HG02840 (cell line): Measurements from ENCODE around the gene TMEM131L.
A peak's percentile ranks its signal among the peaks of the same experiment; 100 is the strongest.
"Not testable (repeated sequence)": the region's sequence is repeated elsewhere in the genome, so short reads cannot be mapped to it uniquely, and the experiment has no call there.

ENCODE experiments used
- ATAC-seq: cut with Tn5 transposase; IDR thresholded peaks from one replicate; pipeline ENCODE4 v1.9.1; 2021; ENCODE audit warnings: mild to moderate bottlenecking, moderate library complexity, moderate number of reproducible peaks; ENCODE audit not compliant: unreplicated experiment, low FRiP score

TMEM131L gene

GRCh38 chr4:153466081-153466948 is at the start of gene TMEM131L:
TSS of gene TMEM131L (plus strand) at chr4:153466360. CDS start at chr4:153466398, 38 bp downstream.
- peak; percentile 44 for ATAC-seq

GRCh38 chr4:153416456-153416855 is 49.7 kb upstream of the TMEM131L start:
- ATAC-seq = not testable (repeated sequence)

GRCh38 chr4:153418121-153418520 is 48.0 kb upstream of the TMEM131L start:
- ATAC-seq = no peak

- ATAC-seq = no peak
Measured at GRCh38 chr4:153418558-153418957, 47.6 kb upstream of the TMEM131L start.

- ATAC-seq = no peak
Measured at GRCh38 chr4:153419029-153419428, 47.1 kb upstream of the TMEM131L start.

- ATAC-seq = no peak
Measured at GRCh38 chr4:153419673-153420278, 46.4 kb upstream of the TMEM131L start.

- no peak for ATAC-seq
Measured at GRCh38 chr4:153420361-153420760, 45.8 kb upstream of the TMEM131L start.

GRCh38 chr4:153421941-153422340 is 44.2 kb upstream of the TMEM131L start:
- no peak for ATAC-seq

- no peak for ATAC-seq
Measured at GRCh38 chr4:153426207-153426885, 39.8 kb upstream of the TMEM131L start.

- no peak for ATAC-seq
Measured at GRCh38 chr4:153427363-153428071, 38.6 kb upstream of the TMEM131L start.

- ATAC-seq = no peak
Measured at GRCh38 chr4:153428941-153429475, 37.2 kb upstream of the TMEM131L start.

GRCh38 chr4:153432965-153433753 is 33.0 kb upstream of the TMEM131L start:
- ATAC-seq = peak; percentile 90

- no peak for ATAC-seq
Measured at GRCh38 chr4:153433754-153434105, 32.4 kb upstream of the TMEM131L start.

GRCh38 chr4:153434190-153434589 is 32.0 kb upstream of the TMEM131L start:
- no peak for ATAC-seq

- ATAC-seq = no peak
Measured at GRCh38 chr4:153438916-153439756, 27.0 kb upstream of the TMEM131L start.

GRCh38 chr4:153439831-153440230 is 26.3 kb upstream of the TMEM131L start:
- no peak for ATAC-seq

GRCh38 chr4:153440475-153440874 is 25.7 kb upstream of the TMEM131L start:
- ATAC-seq = no peak

- no peak for ATAC-seq
Measured at GRCh38 chr4:153447175-153447905, 18.8 kb upstream of the TMEM131L start.
